H9 (cell line): ENCODE results near the gene MORN1. TPM values are rescaled to one million over a fixed set of nuclear protein-coding genes. Genes with fewer than 3 reads are reported as not detected.

Experiments used
- DNase-seq: peaks from one replicate; pipeline ENCODE4 v3.0.0-alpha.2; 2017
- H2AFZ ChIP-seq: one replicate; pipeline ENCODE4 v1.6.1; 2013; ENCODE audit warnings: mild to moderate bottlenecking, low read length, control low read depth, moderate library complexity
- H2AK5ac ChIP-seq: 2 replicates; pipeline ENCODE4 v1.6.1; 2013; ENCODE audit warnings: low read length, control low read depth, mixed read lengths; ENCODE audit not compliant: insufficient read length
- H2BK120ac ChIP-seq: one replicate; pipeline ENCODE4 v1.6.1; 2013; ENCODE audit warnings: low read depth, mild to moderate bottlenecking, low read length, control low read depth, inconsistent platforms; ENCODE audit not compliant: poor library complexity, severe bottlenecking
- H2BK12ac ChIP-seq: 2 replicates; pipeline ENCODE4 v1.6.1; 2013; ENCODE audit warnings: low read length, control low read depth, mixed read lengths, low read depth; ENCODE audit not compliant: insufficient read length
- H2BK15ac ChIP-seq: 2 replicates; pipeline ENCODE4 v1.6.1; 2013; ENCODE audit warnings: low read depth, low read length, control low read depth
- H2BK20ac ChIP-seq: one replicate; pipeline ENCODE4 v1.6.1; 2013; ENCODE audit warnings: low read depth, mild to moderate bottlenecking, low read length, control low read depth, inconsistent platforms; ENCODE audit not compliant: poor library complexity, severe bottlenecking
- H2BK5ac ChIP-seq: 2 replicates; pipeline ENCODE4 v1.6.1; 2013; ENCODE audit warnings: low read length, control low read depth, mixed read lengths; ENCODE audit not compliant: insufficient read length
- H3K14ac ChIP-seq: 2 replicates; pipeline ENCODE4 v1.6.1; 2013; ENCODE audit warnings: low read length, control low read depth; ENCODE audit not compliant: insufficient read depth
- H3K18ac ChIP-seq: 2 replicates; pipeline ENCODE4 v1.6.1; 2013; ENCODE audit warnings: low read depth, mild to moderate bottlenecking, mixed read lengths, low read length, control low read depth; ENCODE audit not compliant: insufficient read length
- H3K23ac ChIP-seq: 2 replicates; pipeline ENCODE4 v1.6.1; 2013; ENCODE audit warnings: low read length, control low read depth, mixed read lengths, low read depth; ENCODE audit not compliant: insufficient read length
- H3K23me2 ChIP-seq: 2 replicates; pipeline ENCODE4 v1.6.1; 2013; ENCODE audit warnings: low read depth, mild to moderate bottlenecking, mixed read lengths, low read length, control low read depth; ENCODE audit not compliant: insufficient read length, poor library complexity, severe bottlenecking
- H3K27ac ChIP-seq: 2 replicates; pipeline ENCODE4 v1.5.1; 2013; ENCODE audit warnings: low read length, control low read depth, mixed read lengths, low read depth; ENCODE audit not compliant: insufficient read length
- H3K27me3 ChIP-seq: 2 replicates; pipeline ENCODE4 v1.6.1; 2013; ENCODE audit warnings: low read length, control low read depth, inconsistent platforms; ENCODE audit not compliant: insufficient read depth
- H3K4ac ChIP-seq: 2 replicates; pipeline ENCODE4 v1.6.1; 2013; ENCODE audit warnings: low read depth, mild to moderate bottlenecking, control low read depth, inconsistent platforms, low read length, moderate library complexity
- H3K4me1 ChIP-seq: 2 replicates; pipeline ENCODE4 v1.6.1; 2013; ENCODE audit warnings: low read length, control low read depth, inconsistent platforms; ENCODE audit not compliant: insufficient read depth
- H3K4me2 ChIP-seq: 2 replicates; pipeline ENCODE4 v1.6.1; 2013; ENCODE audit warnings: low read length, control low read depth, mixed read lengths; ENCODE audit not compliant: insufficient read length, insufficient read depth
- H3K56ac ChIP-seq: 2 replicates; pipeline ENCODE4 v1.6.1; 2013; ENCODE audit warnings: low read depth, mild to moderate bottlenecking, mixed read lengths, low read length, control low read depth; ENCODE audit not compliant: insufficient read length
- H3K79me1 ChIP-seq: 2 replicates; pipeline ENCODE4 v1.6.1; 2013; ENCODE audit warnings: low read depth, mild to moderate bottlenecking, moderate library complexity, low read length, control low read depth, inconsistent platforms; ENCODE audit not compliant: insufficient read depth, poor library complexity, severe bottlenecking
- H3K79me2 ChIP-seq: 2 replicates; pipeline ENCODE4 v1.6.1; 2013; ENCODE audit warnings: low read length, control low read depth, inconsistent platforms; ENCODE audit not compliant: insufficient read depth
- H3K9ac ChIP-seq: 2 replicates; pipeline ENCODE4 v1.6.1; 2013; ENCODE audit warnings: low read length, control low read depth, mixed read lengths; ENCODE audit not compliant: insufficient read length; ENCODE audit errors: extremely low read depth
- H3K9me3 ChIP-seq: one replicate; pipeline ENCODE4 v1.6.1; 2013; ENCODE audit warnings: low read depth, low read length, inconsistent platforms; ENCODE audit not compliant: control insufficient read depth
- H3T11ph ChIP-seq: one replicate; pipeline ENCODE4 v1.6.1; 2013; ENCODE audit warnings: mild to moderate bottlenecking, low read length, control low read depth, inconsistent platforms
- H4K20me1 ChIP-seq: one replicate; pipeline ENCODE4 v1.6.1; 2013; ENCODE audit not compliant: control insufficient read depth, insufficient read length, insufficient read depth
- H4K5ac ChIP-seq: 2 replicates; pipeline ENCODE4 v1.6.1; 2013; ENCODE audit warnings: low read depth, mild to moderate bottlenecking, mixed read lengths, low read length, control low read depth; ENCODE audit not compliant: insufficient read length
- H4K8ac ChIP-seq: replicated peaks from 2 replicates; pipeline ENCODE4 v1.6.1; 2013; ENCODE audit warnings: low read length, control low read depth, mixed read lengths, low read depth; ENCODE audit not compliant: insufficient read length
- H4K91ac ChIP-seq: 2 replicates; pipeline ENCODE4 v1.6.1; 2013; ENCODE audit warnings: low read depth, mild to moderate bottlenecking, moderate library complexity, mixed read lengths, low read length, control low read depth; ENCODE audit not compliant: insufficient read length
- H3K27ac Mint-ChIP-seq, 3 experiments: 2 replicates in 2 of 3; 3 replicates in 1 of 3; pipeline ENCODE4 v1.8.0; 2020 to 2021; ENCODE audit warnings: mixed read lengths in 3 of 3, mild to moderate bottlenecking in 1 of 3, moderate library complexity in 1 of 3
- H3K27me3 Mint-ChIP-seq: 2 replicates; pipeline ENCODE4 v1.8.0; 2021; ENCODE audit warnings: low read depth, mild to moderate bottlenecking, moderate library complexity, mixed read lengths
- H3K36me3 Mint-ChIP-seq, 3 experiments: 2 replicates in 2 of 3; 3 replicates in 1 of 3; pipeline ENCODE4 v1.8.0; 2020 to 2021; ENCODE audit warnings: low read depth in 3 of 3, mixed read lengths in 3 of 3; ENCODE audit not compliant: insufficient read depth in 1 of 3
- H3K4me1 Mint-ChIP-seq, 2 experiments: 2 replicates each; pipeline ENCODE4 v1.8.0; 2020; ENCODE audit warnings: mixed read lengths in 2 of 2
- H3K4me3 Mint-ChIP-seq, 2 experiments: 2 replicates in 1 of 2; 3 replicates in 1 of 2; pipeline ENCODE4 v1.8.0; 2020 to 2021; ENCODE audit warnings: mild to moderate bottlenecking in 2 of 2, mixed read lengths in 2 of 2, moderate library complexity in 1 of 2
- H3K9me3 Mint-ChIP-seq, 2 experiments: 2 replicates in 1 of 2; 3 replicates in 1 of 2; pipeline ENCODE4 v1.8.0; 2020; ENCODE audit warnings: mild to moderate bottlenecking in 2 of 2, mixed read lengths in 2 of 2, moderate library complexity in 1 of 2
- CTCF ChIP-seq: fragments of 200-600 bp; sonication (generic); conservative IDR thresholded peaks from 3 replicates; pipeline ENCODE4 v1.8.0; 2021; ENCODE audit warnings: antibody characterized with exemption, mild to moderate bottlenecking
- WGBS: extraction: QIAGEN DNeasy Blood & Tissue Kit; methylation state at CpG from one replicate; pipeline ENCODE4 v1.1.7; 2013; ENCODE audit warnings: missing lambda C conversion rate, low lambda C conversion rate, mixed read lengths; ENCODE audit not compliant: insufficient read length; ENCODE audit errors: extremely low coverage; 5-methylcytosine and 5-hydroxymethylcytosine counted together
- total RNA-seq: library from RNA; stranded (reverse); gene quantifications from 2 replicates; pipeline ENCODE4 v1.2.1, GENCODE V29; 2021

The MORN1 gene
- total RNA-seq, 1 experiment from 2014 or later = 12.7 TPM

- no peak overlapping the region for H3K27ac Mint-ChIP-seq
- peaks cover 5 to 12% of the 10 kb centered on the region in 2 experiments; a peak in 2 of 4 replicates for H3K4me1 Mint-ChIP-seq
- no peak overlapping the region for H3K4ac ChIP-seq
- no peaks in the 10 kb centered on the region for H4K20me1 ChIP-seq
- H3K4me1 ChIP-seq = no peaks in the 10 kb centered on the region
- H4K8ac ChIP-seq = no peak overlapping the region
- H2AK5ac ChIP-seq = no peak overlapping the region
- no peak overlapping the region for H3K4me2 ChIP-seq
- no peak overlapping the region for H2BK12ac ChIP-seq
- no peak for DNase-seq
- H2BK5ac ChIP-seq = no peak overlapping the region
- no peak overlapping the region for H3K18ac ChIP-seq
- H3K23ac ChIP-seq = no peak overlapping the region
- no peaks in the 10 kb centered on the region for H3K27me3 ChIP-seq
- H3K9ac ChIP-seq = no peak overlapping the region
- no peaks in the 10 kb centered on the region for H3K9me3 ChIP-seq
- no CpG with 5 or more reads among the region's 19 CpGs for WGBS
- no peak overlapping the region for H3K4me3 Mint-ChIP-seq
- no peaks in the 10 kb centered on the region for H3K27me3 Mint-ChIP-seq
- no peak overlapping the region for H4K5ac ChIP-seq
- no peak overlapping the region for H3K14ac ChIP-seq
- H2BK120ac ChIP-seq = no peak overlapping the region
- H3K27ac ChIP-seq = no peak overlapping the region
- no peak overlapping the region for H2BK20ac ChIP-seq
- no peaks in the 10 kb centered on the region for H3K79me1 ChIP-seq
- no peak overlapping the region for H2BK15ac ChIP-seq
- H4K91ac ChIP-seq = no peak overlapping the region
- H3K23me2 ChIP-seq = no peaks in the 10 kb centered on the region
- H3K56ac ChIP-seq = no peak overlapping the region
- no peaks in the 10 kb centered on the region for H3K79me2 ChIP-seq
- H2AFZ ChIP-seq = no peak overlapping the region
- no peaks in the 10 kb centered on the region for H3K9me3 Mint-ChIP-seq
- H3K36me3 Mint-ChIP-seq = peaks cover 0 to 11% (median 0%) of the 10 kb centered on the region in 3 experiments; a peak in 2 of 7 replicates
- H3T11ph ChIP-seq = no peak overlapping the region
- no peak for TF ChIP-seq CTCF
Measured at GRCh38 chr1:2385606-2386280, 5.6 kb downstream of the MORN1 start.
